ENCODE measurements around the gene GNPTAB.
A peak's percentile ranks its signal among the peaks of the same experiment; 100 is the strongest.
"Not testable (repeated sequence)": the region's sequence is repeated elsewhere in the genome, so short reads cannot be mapped to it uniquely, and the experiment has no call there.

The GNPTAB gene

DNA sequence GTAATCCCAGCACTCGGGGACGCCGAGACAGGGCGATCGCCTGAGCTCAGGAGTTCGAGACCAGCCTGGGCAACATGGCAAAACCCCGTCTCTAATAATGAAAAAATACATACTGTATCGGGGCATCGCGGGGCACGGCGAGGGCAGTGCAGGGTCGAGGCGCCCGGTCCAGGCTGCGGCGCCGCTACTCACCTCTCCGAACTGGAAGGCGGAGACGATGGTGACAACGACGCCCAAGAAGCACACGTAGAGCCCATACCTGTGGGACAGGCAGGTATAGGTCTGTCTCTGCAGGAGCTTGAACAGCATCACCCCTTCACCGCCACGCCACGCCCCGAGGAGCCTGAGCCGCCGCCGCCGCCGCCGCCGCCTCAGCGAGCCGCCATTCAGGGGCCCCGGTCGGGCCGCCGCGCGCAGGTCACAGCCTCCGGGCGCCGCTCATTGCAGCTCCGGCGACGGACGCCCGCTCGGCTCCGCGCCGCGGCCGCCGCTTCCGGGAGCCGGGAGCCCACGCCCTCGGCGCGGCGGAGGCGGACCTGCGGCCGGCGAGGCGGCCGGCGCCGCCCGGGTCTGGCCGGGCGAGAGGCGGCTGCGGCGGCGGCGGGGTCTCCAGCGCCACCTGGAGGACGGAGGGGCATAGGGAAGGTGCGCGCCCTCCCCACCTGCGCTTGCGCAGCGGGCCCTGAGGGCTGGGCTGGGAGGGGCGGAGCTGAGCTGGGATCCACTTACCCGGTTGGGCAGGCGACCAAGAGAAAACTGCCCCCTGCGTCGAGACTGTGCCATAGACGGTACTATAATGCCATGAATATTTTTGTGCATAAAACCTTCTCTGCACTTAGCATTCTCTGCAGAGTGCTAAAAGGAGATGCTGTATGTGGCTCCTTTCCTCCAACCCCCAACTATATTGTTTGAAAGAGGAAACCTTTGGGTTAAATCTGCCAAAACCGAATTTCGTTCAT is at the start of gene GNPTAB:
TSS of gene GNPTAB (minus strand) at position 593 of the 959 bp plus-strand sequence. CDS start at position 309, 284 bp downstream.
- peak; percentile 95 for DNase-seq (ENCODE audit: low read depth)

DNA sequence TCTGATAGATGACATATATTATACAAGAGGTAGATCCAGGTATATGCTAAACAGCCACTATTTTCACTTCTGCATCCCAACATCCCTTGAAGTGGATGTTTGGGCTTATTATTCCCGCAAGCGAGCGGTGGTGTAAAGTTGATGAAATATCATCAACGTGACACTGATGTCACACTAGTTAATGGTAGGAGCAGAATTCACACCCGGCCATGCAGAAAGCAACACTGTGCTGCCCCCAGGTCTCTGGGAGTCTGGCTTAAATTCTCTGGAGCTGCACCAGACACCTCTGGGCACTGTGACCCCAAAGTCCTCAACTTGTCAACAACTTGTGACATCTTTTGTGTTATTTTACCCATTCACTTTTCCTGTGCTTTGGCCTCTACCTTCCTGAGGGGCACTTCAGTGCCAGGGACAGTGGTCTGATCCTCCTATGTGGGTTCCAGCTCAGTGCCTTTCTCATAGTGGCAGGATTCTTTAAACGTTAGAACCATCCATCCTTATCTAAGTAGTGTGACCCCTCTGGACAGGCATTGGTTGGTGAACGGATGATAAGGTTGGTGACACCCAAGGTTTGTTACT is 47.6 kb upstream of the GNPTAB start:
- no peak for DNase-seq (ENCODE audit: low read depth)

DNA sequence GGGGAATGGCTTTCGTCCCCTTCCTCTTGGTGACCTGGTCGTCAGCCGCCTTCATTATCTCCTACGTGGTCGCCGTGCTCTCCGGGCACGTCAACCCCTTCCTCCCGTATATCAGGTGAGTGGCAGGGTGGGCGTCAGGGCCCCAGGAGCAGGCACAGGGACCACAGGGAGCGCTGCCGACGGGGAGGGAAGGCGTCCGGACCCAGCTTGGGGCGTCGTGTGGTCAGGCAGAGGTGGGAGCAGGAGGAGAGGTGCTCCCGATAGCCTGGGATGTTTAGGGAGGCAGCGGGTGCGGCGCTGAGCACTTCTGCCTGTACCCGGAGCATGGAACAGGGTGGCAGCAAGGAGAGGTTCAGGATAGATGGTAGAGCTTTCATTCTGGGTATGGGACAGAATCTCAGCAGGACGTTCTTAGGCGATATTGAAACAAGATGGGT is 47.1 kb upstream of the GNPTAB start:
- no peak for DNase-seq (ENCODE audit: low read depth)

DNA sequence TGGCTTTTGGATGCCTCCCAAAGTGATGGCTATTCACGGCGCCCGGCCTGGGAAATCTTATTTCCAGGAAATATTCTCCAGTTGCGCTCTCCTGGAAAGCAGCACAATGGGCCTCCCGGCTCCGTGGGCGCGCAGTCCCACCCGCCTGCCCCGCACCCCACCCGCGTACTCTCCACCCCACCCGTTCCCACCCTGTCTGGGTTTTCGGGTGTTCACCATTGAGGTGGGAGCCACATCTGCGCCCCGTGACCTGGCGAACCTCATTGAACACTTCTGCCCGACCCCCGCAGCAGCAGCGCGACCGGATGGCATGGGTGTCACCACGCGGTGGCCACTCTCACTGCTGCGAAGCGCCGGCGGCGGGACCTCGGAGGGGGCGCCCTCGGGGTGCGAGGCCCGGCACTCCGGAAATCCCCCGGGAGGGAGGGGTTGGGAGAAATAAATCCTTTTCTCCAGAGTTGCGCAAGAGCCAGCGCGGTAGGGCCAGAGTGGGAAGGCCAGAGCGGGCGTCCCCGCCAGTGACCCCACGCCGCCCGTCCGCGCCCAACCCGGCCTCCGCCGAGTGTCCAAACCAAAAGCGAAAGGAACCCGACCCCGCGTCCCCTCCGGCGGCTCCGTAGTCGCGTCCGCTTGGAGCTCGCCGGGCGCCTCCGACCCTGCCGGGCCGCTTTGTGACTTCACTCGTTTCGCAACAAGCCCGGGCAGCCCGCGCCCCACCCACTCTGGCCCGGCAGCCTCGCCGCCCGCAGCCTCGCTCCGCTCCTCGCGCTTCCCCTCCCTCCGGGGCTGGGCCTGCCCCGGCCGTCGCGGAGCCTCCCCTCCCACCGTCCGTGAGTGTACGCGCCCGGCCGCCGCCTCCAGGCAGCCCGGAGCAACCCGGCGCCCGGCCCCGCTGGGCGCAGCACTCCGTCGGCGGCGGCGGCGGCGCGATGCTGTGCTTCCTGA is 46.4 kb upstream of the GNPTAB start, which contains the start of gene DRAM1:
TSS of gene DRAM1 (plus strand) at position 720 of the 945 bp plus-strand sequence. CDS start at position 930, 210 bp downstream.
- DNase-seq (ENCODE audit: low read depth) = peak; percentile 45

DNA sequence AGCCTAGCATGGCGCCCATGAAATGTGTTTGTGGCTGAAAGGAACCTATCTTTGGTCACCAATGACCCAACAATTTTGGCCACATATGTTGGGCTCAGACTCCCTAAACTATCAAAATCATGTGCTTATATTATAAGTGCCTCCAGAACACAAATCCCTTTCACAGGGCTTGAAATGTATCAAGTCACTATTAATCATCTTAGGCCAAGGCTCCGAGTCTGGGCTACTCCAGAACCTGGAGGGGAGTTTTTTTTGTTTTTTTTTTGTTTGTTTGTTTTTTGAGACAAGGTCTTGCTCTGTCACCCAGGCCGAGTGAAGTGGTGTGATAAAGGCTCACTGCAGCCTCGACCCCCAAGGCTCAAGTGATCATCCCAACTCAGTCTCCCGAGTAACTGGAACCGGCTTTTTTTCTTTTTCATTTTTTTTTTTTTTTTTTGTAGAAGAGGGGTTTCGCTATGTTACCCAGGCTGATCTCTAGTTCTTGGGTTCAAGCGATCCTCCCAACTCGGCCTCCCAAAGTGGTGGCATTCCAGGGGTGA is 45.6 kb upstream of the GNPTAB start:
- no peak for DNase-seq (ENCODE audit: low read depth)

DNA sequence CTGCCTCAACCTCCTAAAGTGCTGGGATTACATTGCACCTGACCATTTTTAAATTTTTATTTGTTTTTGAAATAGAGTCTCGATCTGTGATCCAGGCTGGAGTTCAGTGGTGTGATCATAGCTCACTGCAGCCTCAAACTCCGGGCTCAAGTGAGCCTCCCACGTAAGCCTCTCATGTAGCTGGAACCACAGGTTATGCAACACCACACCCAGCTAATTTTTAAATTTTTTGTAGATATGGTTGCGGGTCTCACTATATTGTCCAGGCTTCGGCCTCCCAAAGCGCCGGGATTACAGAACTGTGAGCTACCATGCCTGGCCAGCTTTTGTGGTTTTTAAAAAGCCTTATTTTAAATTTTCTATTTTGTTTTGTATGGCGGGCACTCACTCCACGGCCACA is 44.4 kb upstream of the GNPTAB start:
- DNase-seq (ENCODE audit: low read depth) = no peak

DNA sequence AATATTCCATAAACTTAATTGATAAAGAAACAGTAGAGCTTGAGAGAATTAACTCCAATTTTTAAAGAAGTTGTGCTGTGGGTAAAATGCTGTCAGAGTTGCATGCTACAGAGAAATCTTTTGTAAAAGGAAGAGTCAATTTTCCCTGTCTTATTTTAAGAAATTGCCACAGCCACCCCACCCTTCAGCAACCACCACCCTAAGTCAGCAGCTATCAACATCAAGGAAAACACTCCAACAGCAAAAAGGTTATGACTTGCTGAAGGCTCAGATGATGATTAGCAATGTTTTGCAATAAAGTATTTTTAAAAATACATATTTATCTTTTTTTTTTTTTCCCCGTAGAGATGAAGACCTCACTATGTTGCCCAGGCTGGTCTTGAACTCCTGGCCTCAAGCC is 40.2 kb upstream of the GNPTAB start:
- no peak for DNase-seq (ENCODE audit: low read depth)

DNA sequence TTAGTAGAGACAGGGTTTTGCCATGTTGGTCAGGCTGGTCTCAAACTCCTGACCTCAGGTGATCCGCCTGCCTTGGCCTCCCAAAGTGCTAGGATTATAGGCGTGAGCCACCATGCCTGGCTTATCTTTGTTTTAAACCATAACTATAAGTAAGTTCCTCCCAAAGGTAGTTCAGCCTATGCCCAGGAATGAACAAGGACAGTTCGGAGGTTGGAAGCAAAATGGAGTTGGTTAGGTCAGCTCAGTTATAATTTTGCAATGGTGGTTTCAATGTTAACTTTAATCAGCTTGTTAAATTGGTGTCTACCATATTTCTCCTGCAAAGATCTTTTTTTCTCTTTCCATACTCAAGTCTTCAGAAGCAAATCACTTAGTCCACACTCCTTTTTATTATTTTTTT is 36.9 kb upstream of the GNPTAB start:
- not testable (repeated sequence) for DNase-seq (ENCODE audit: low read depth)

DNA sequence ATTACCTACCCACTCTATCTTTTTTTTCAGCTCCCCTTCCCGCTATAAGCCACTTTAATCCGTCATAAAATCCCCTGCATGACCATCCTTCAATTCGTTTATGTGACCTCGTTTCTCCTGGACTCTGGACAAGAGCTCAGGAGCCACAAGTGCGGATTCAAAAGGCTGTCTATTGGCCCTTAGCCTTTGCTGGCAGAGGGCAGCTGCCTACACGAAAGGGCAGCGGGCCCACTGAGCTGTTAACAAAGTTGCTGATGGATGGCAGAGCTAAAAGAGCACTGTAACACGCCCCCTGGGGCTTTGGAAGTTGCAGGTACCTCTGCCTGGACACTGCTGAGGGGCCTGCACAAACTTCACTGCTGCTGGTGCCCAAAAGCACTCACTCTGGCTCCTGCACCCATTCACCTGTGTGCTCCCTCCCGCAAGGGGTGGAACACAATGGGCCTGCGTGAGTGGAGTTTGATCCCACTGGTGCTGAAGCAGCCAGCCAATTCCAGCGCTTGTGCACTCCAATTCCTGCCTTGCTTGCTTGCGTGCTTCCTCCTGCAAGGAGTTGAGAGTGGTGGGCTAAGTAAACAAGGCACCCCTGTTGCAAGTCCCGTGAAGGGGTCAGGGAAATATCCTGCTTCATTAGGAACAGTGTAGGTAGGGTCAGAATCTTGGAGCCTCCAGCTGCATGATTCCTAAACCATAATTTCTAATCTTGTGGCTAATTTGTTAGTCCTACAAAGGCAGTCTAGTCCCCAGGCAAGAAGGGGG is 36.0 kb upstream of the GNPTAB start:
- DNase-seq (ENCODE audit: low read depth) = no peak

DNA sequence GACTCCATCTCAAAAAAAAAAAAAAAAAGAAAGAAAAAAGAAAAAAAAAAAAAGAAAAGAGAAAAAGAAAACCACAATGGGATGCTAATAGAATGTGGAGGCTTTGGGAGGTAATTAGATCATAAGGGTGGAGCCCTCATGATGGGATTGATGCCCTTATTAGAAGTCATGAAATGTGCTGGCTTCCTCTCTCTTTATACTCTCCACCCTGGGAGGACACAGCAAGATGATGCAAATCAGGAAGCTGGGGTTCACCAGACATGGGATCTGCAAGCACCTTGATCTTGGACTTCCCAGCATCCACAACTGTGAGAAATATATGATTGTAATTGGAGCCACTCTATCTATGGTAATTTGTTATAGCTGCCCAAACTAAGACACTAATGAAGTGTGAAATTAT is 33.2 kb upstream of the GNPTAB start:
- no peak for DNase-seq (ENCODE audit: low read depth)

DNA sequence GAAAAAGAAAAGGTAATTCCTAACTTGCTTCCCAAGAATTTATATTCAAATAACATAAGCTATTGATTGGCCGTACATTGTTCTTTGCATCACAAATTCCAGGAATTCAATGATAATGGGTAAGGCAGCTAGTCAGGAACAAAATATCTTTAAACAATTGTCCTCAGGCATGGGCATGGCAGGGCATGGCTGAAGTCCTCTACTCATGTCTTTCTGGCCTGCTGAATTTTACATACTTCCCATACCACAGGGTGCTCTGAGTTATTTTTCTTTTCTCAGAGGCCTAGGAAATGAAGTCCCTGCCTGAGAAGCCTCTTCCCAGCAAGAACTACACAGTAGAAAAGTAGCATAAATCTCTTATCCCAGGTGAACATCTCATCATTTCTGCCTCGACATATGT is 31.5 kb upstream of the GNPTAB start:
- DNase-seq (ENCODE audit: low read depth) = no peak

DNA sequence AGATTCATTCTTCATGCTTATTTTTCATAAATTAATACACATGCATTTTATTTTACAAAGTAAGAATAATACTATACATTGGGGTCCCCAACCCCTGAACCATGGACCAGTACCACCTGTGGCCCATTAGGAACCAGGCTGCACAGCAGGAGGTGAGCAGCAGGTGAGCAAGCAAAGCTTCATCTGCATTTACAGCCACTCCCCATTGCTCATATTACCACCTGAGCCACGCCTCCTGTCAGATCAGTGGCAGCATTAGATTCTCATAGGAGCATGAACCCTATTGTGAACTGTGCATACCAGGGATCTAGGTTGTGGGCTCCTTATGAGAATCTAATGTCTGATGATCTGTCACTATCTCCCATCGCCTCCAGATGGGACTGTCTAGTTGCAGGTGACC is 30.9 kb upstream of the GNPTAB start:
- not testable (repeated sequence) for DNase-seq (ENCODE audit: low read depth)

DNA sequence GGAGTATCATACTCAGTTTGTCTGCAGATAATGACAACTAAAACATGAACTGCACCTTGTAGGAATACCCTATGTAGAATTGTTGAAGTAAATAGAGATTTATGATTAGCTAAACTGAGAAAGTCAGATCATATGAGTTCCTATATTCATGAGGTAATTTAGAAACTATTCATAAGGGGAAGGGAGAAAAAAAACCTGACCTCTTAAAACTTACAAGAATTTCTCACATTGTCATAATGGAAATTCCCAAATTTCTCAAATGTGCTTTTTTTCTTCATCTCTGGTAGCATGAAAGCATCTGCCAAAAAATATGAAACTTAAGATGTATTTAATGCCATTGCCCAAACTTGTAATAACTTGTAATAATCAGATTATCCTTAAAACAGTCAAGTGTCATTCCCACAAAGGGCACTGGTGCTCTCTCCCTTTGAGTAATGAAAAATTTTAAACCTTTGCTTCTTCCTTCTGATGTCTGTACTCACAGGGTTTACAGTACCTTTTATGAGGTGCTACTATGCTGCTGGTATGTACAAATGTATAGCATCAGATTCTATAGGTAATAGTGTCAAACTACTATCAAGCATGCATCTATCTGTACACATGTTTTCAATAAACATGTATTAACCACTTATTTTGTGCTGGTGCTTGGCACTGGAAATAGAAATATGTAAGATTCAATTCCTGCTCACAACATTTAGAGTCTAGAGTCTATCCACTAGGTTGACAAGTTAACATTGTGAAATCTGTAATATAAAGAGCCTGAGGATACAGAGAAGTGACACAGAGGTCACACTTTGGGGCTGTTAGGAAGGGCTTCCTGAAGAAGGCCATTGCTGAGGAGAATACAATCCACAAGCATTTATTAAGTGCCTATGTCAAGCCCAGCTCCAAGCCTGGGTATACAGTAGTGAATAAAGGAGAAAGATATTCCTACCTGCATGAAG is 29.2 kb upstream of the GNPTAB start:
- no peak for DNase-seq (ENCODE audit: low read depth)

DNA sequence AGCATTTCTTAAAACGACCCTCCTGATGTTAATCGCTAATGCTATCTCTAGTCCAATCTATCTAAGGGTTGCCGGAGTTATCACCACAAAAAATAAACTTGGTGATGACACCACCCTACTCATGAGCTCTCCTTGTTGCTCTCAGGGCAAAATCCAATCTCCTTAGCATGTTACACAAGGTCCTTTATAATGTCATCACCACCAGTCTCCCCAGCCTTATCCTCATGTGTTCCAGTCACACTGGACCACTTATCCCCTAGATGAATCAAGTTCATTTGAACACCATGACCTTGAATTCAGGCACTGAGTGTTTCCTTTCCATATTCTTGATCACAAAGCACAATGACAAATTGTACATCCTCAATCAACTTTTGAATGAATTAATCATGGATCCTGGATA is 27.6 kb upstream of the GNPTAB start:
- no peak for DNase-seq (ENCODE audit: low read depth)

DNA sequence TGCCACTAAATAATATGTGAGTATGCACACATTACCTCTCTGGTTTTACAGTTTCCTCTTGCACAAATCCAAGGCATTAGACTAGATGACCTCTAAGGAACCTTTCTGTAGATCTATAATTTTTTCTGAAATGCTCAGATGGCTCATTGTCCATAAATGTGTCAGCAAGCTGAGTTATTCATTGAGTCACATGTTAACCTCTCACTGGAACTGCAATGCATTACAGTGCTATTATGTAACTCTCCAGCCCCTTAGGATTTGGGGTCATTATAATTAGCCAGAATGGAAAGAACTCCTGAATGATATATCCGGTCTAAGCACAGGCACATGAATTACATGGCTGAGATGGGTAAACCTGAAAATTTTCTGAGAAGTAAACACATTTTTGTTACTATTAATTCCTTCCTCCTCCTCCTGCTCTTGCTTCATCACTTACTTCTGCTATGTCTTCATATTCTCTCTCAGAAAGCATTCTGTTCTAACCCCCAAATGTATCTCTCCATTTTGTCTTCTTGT is 26.3 kb upstream of the GNPTAB start:
- DNase-seq (ENCODE audit: low read depth) = no peak

DNA sequence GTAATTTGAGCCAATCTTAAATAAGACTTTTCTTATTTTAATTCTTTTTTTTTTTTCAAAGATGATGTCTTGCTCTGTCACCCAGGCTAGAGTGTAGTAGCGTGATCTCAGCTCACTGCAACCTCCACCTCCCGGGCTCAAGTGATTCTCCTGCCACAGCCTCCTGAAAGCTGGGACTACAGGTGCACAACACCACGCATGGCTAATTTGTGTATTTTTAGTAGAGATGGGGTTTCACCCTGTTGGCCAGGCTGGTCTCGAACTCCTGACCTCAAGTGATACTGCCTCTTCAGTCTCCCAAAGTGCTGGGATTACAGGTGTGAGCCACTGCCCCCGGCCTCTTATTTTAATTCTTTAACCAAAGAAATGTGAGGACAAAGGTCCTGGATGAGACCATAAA is 25.9 kb upstream of the GNPTAB start:
- not testable (repeated sequence) for DNase-seq (ENCODE audit: low read depth)

DNA sequence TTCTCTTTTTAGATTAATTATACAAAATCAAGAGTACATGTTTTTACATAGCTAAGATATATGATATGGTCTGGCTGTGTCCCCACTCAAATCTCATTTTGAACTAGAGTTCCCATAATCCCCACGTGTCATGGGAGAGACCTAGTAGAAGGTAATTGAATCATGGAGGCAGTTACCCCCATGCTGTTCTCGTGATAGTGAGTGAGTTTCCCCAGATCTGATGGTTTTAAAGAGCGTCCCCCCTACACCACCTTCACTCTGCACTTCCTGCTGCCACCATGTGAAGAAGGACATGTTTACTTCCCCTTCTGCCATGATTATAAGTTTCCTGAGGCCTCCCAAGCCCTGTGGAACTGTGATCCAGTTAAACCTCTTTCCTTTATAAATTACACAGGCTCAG is 25.2 kb upstream of the GNPTAB start:
- DNase-seq (ENCODE audit: low read depth) = no peak

DNA sequence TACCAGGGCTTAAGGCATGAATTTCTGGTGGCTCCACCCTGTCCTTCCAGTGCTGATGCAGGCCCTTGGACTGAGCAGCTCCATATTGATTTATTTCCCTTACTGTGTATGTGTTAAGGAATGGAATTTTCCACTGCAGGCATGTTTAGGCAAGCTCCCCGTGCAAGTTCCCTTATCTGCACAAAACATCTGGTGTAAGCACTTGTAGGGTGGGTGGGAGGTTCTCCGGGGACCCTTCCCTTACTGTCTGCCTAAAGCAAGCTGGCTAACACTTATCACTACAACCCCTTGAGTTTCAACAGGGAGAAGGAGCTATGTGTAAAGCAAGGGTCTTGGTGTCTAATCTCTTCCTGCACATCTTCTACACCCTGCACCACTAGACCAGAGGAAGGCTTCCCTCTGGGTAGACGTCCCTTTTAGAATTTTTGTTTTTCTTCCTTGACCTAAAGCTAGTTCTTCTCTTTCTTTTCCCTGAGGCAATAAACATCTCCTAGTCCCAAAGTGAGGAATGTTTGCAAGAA is 24.7 kb upstream of the GNPTAB start:
- DNase-seq (ENCODE audit: low read depth) = no peak

DNA sequence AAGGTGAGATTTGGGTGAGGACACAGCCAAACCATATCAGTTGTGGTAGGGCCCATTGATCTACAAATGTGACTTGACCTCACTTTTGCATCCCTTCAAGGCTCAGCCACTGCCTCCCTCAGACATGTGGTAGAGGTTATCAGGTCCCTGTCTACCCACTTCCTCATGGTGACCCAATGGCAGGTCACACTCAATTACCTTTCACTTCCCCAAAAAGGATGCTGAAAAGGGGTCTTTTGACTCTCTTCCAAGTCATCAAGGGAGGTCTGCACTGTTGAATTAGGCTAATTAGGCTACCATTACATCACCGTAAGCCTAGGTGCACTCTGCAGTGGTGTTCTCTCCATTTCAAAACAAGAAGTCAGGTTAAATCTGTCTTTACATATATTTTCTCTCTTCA is 24.0 kb upstream of the GNPTAB start:
- DNase-seq (ENCODE audit: low read depth) = no peak

All from activated T-helper 1 cell treated with Interleukin-2 at 50 U/mL for 16 hours (primary cell).